A549 treated with AZD9567 at 1 μM for 4 hours (cell line): ENCODE measurements around the gene SUCLG1. TPM values are rescaled to one million over a fixed set of nuclear protein-coding genes. Genes with fewer than 3 reads are reported as not detected.

Experiments used
- total RNA-seq: library from RNA; stranded (reverse); fragments of 200-300 nt; extraction: Qiagen RNA extraction; gene quantifications from 5 replicates; pipeline ENCODE4 v1.2.3, GENCODE V29; 2022; ENCODE audit not compliant: insufficient read depth

SUCLG1 gene
- total RNA-seq = 92.3 to 101 TPM (median 95.7 TPM) in 5 replicates

DNA sequence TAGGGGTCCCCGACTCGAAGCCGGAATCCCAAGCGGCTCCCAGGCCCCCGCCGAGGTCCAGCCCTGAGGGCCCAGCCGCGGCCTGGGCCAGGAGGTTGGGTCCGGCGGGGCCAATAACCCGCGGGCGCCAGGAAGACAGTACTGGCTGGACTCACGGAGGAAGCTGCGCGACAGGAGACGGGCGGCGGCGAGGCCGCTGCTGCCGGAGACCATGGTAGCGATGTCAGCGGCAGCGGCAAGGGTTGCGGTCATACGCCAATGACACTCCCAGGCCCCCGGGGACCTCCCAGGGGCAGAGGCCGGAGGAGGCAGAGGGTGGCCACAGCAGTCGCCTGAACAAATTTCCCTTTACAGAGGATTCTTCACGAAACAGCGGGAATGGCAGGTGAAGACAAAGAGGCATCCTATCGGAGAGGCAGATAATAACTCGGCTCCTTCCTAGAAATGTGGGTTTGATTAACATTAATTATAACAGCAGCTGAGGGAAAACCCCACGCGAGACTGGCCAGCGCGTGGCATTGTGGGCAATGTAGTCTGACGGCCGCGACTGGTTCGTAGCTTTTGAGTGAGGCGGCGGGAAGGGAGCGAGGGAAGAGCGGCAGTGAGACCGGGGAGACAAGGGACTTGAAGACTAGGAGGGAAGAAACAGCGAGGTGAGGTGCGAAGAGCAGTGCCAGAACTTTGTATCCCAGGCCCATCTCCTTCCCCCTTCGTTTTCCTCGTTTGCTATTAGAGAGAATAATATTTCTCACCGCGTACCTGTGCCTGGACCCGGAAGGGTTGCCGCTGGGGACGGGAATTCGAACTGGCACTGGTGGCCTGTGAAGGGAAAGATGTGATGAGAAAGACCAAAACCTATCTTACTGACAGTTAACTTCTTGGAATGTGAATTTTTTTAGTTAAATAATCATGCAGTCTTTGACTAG is at the start of gene SUCLG1:
Gene SUCLG1 (minus strand): TSS at position 263 of the 926 bp plus-strand sequence. CDS start 11 bp downstream, at position 252.

Other genes with a start within 250 kb of the SUCLG1 start
- gene DNAH6, start 57.2 kb upstream of the SUCLG1 start, total RNA-seq = 0.02 to 0.17 TPM (median 0.06 TPM) in 4 of 5 replicates, not detected in the other